ENCODE measurements around the gene CACTIN.
A peak's percentile ranks its signal among the peaks of the same experiment; 100 is the strongest.

CACTIN gene

DNA sequence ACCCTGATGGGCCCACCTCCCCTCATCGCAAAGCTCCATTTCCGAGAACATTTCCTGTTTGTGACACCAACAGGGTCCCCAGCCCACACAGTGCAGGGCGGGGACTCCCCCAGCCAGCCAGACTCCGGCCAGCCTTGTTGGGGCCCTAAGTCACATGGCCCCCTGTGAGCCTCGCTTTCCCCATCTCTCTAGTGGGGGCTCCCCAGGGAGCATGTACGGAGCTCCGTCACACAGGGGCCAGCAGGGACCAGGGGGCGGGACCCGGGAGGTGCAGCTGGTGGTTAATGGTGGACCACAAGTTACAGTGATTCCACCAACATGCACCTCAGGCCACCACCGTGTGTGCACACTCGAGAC is 21.6 kb downstream of the CACTIN start:
- no peak overlapping the region for H3K4me3 ChIP-seq (replicated peaks in 1 of 2; ENCODE audit: low read depth in 2 of 2, low read length in 2 of 2)
- no peak for DNase-seq (ENCODE audit: low read depth in 2 of 2)
- TF ChIP-seq, protein P1, sequence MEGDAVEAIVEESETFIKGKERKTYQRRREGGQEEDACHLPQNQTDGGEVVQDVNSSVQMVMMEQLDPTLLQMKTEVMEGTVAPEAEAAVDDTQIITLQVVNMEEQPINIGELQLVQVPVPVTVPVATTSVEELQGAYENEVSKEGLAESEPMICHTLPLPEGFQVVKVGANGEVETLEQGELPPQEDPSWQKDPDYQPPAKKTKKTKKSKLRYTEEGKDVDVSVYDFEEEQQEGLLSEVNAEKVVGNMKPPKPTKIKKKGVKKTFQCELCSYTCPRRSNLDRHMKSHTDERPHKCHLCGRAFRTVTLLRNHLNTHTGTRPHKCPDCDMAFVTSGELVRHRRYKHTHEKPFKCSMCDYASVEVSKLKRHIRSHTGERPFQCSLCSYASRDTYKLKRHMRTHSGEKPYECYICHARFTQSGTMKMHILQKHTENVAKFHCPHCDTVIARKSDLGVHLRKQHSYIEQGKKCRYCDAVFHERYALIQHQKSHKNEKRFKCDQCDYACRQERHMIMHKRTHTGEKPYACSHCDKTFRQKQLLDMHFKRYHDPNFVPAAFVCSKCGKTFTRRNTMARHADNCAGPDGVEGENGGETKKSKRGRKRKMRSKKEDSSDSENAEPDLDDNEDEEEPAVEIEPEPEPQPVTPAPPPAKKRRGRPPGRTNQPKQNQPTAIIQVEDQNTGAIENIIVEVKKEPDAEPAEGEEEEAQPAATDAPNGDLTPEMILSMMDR (IDR thresholded peaks at IDR 0.05; ENCODE audit: low read depth, low read length): no peak

GRCh38 chr19:3604227-3604986 is 22.2 kb downstream of the CACTIN start:
- TF ChIP-seq, protein P1 (IDR thresholded peaks at IDR 0.05; ENCODE audit: low read depth, low read length): no peak
- no peak overlapping the region for H3K4me3 ChIP-seq (replicated peaks in 1 of 2; ENCODE audit: low read depth in 2 of 2, low read length in 2 of 2)
- DNase-seq (ENCODE audit: low read depth in 2 of 2): no peak

- H3K4me3 ChIP-seq (replicated peaks in 1 of 2; ENCODE audit: low read depth in 2 of 2, low read length in 2 of 2): no peak overlapping the region
- TF ChIP-seq, protein P1 (IDR thresholded peaks at IDR 0.05; ENCODE audit: low read depth, low read length): no peak
- DNase-seq (ENCODE audit: low read depth in 2 of 2): no peak
Measured at GRCh38 chr19:3603121-3603811, 23.3 kb downstream of the CACTIN start.

- TF ChIP-seq, protein P1 (IDR thresholded peaks at IDR 0.05; ENCODE audit: low read depth, low read length): no peak
- DNase-seq (ENCODE audit: low read depth in 2 of 2): no peak
- H3K4me3 ChIP-seq (replicated peaks in 1 of 2; ENCODE audit: low read depth in 2 of 2, low read length in 2 of 2): no peak overlapping the region
Measured at GRCh38 chr19:3601021-3601420, 25.6 kb downstream of the CACTIN start.

- H3K4me3 ChIP-seq (replicated peaks in 1 of 2; ENCODE audit: low read depth in 2 of 2, low read length in 2 of 2): no peak overlapping the region
- no peak for DNase-seq (ENCODE audit: low read depth in 2 of 2)
- TF ChIP-seq, protein P1 (IDR thresholded peaks at IDR 0.05; ENCODE audit: low read depth, low read length): peak; percentile 25
Measured at GRCh38 chr19:3599776-3600187, 26.8 kb downstream of the CACTIN start.

DNA sequence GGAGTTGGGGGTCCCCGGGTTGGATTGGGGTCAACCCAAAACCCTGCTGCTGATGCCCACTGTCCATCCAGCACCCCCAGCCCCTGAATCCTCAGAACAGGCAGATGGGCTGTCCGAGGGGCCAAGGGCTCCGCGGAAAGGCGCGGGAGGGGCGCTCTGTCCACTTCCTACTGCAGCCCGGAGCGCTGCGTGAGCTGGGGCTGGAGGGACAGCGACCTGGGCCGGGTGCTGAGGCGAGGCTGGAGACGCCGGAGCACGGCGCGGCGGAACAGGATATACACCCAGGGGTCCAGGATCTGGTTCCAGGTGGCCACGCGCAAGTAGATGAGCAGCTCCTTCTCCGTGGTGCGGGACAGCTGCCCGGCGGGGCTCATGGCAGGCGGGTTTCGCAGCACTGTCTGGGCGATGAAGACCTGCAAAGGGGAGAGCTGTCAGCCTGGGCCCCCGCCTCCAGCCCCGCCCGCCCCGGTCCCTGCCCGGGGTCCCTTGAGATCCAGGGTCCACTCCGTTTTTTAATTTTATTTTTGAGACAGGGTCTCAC is 31.0 kb downstream of the CACTIN start:
- no peak for DNase-seq (ENCODE audit: low read depth in 2 of 2)
- TF ChIP-seq, protein P1 (IDR thresholded peaks at IDR 0.05; ENCODE audit: low read depth, low read length): no peak
- no peak overlapping the region for H3K4me3 ChIP-seq (replicated peaks in 1 of 2; ENCODE audit: low read depth in 2 of 2, low read length in 2 of 2)

All from cardiac fibroblast (primary cell).